ENCODE results near the gene KDM7A. TPM values are rescaled to one million over a fixed set of nuclear protein-coding genes. Genes with fewer than 3 reads are reported as not detected.

The KDM7A gene
- total RNA-seq, 4 donors from 2014 or later = 11.1 to 29.8 (median 20.7) TPM

- peaks cover 8 to 11% of the 10 kb centered on the region in 2 donors for H3K4me1 ChIP-seq
- intact Hi-C loops (cut with DNase I) = loop anchor here (5.0 kb wide), 1 partner anchor 148 kb away; no protein-coding TSS in a partner anchor
- no peaks in the 10 kb centered on the region for H3K36me3 ChIP-seq
- WGBS, 2 donors = 90 to 91% methylated on average over 5 of the region's 5 CpGs
- TF ChIP-seq POLR2A (IDR thresholded peaks at IDR 0.05) (no peak), CTCF (IDR thresholded peaks at IDR 0.05) (no peak)
- no peak overlapping the region for H3K4me3 ChIP-seq (replicated peaks in 1 of 3)
- H3K27ac ChIP-seq = no peak overlapping the region
- no peaks in the 10 kb centered on the region for H3K27me3 ChIP-seq
- H3K9me3 ChIP-seq = no peaks in the 10 kb centered on the region
- no peak for DNase-seq
These were observed 2.6 kb upstream of the KDM7A start for GRCh38 chr7:140179339-140179738.

- Histone ChIP-seq H3K4me1 (peaks cover 11% of the 10 kb centered on the region in 2 donors), H3K36me3 (no peaks in the 10 kb centered on the region), H3K4me3 (replicated peaks in 1 of 3) (peak overlapping the region; percentile 86 to 94 (median 92)), H3K27ac (peak overlapping the region; percentile 98 to 99 (median 99)), H3K27me3 (no peaks in the 10 kb centered on the region), H3K9me3 (no peaks in the 10 kb centered on the region)
- no CpG with 5 or more reads among the region's 95 CpGs for WGBS, 2 donors
- TF ChIP-seq POLR2A (IDR thresholded peaks at IDR 0.05) (no peak), CTCF (IDR thresholded peaks at IDR 0.05) (no peak)
- intact Hi-C loops (cut with DNase I) = loop anchor here (5.0 kb wide), 1 partner anchor 151 kb away; no protein-coding TSS in a partner anchor
- DNase-seq = peak; percentile 15 to 27
These were observed 571 bp downstream of the KDM7A start for GRCh38 chr7:140176122-140176701.

GRCh38 chr7:140175221-140176121 is 1.3 kb downstream of the KDM7A start:
- Histone ChIP-seq H3K27ac (peak overlapping the region; percentile 98 to 99 (median 99)), H3K27me3 (no peaks in the 10 kb centered on the region), H3K4me3 (replicated peaks in 1 of 3) (peak overlapping the region; percentile 86 to 94 (median 92)), H3K9me3 (no peaks in the 10 kb centered on the region), H3K36me3 (no peaks in the 10 kb centered on the region), H3K4me1 (peaks cover 11 to 18% of the 10 kb centered on the region in 2 donors)
- intact Hi-C loops (cut with DNase I) = loop anchor here (5.0 kb wide), 1 partner anchor 152 kb away; no protein-coding TSS in a partner anchor
- TF ChIP-seq POLR2A (IDR thresholded peaks at IDR 0.05) (peak; percentile 88 to 96), CTCF (IDR thresholded peaks at IDR 0.05) (peak in 5 of 6 experiments; percentile 76 to 94 (median 90))
- 0 to 2% methylated on average over 10 to 17 of the region's 72 CpGs for WGBS, 2 donors
- DNase-seq = peak; percentile 94 to 95

GRCh38 chr7:140174217-140174616 is 2.6 kb downstream of the KDM7A start:
- Histone ChIP-seq H3K36me3 (no peaks in the 10 kb centered on the region), H3K9me3 (no peaks in the 10 kb centered on the region), H3K4me3 (replicated peaks in 1 of 3) (no peak overlapping the region), H3K4me1 (peaks cover 11 to 22% of the 10 kb centered on the region in 2 donors), H3K27ac (peak overlapping the region in 2 of 3 donors; percentile 99), H3K27me3 (no peaks in the 10 kb centered on the region)
- intact Hi-C loops (cut with DNase I) = no loop called here
- no peak for DNase-seq
- 93 to 94% methylated on average over 2 of the region's 2 CpGs for WGBS, 2 donors
- TF ChIP-seq CTCF (IDR thresholded peaks at IDR 0.05) (no peak), POLR2A (IDR thresholded peaks at IDR 0.05) (no peak)
